Activated CD4-positive, CD25-positive, alpha-beta regulatory T cell (primary cell): ENCODE data around the gene BCAR3.

Experiments
- DNase-seq, 4 experiments: peaks; one replicate each; lab custom pipeline; 2025; lab: John Stamatoyannopoulos, UW

The BCAR3 gene

DNA sequence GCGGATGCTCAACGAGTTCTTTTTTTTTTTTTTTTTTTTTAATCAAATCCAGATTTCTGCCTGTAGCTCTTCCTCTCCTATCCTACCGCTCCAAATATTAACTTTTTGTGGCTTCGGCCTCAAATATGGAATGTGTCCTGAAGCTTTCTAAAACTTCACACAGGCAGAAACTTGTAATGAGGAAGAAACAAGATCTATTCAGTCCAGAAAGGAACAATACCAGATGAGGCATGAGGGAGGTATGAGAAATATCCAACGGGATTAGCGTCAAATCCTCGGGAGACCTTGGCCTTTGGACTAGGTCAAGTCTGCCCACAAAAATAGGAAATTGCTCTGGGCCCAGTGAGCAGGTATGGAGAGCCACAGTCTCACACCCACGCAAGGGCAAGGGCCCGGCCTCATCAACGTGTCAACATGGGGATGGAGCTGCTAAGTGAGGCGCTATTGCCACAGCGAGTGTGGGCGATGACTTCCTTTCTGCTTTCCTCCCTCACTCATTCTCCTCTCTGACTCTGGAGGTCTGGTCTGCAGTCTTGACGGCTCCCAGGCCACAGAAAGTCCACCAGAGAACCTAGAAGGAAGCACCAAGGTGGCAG is 66.6 kb downstream of the BCAR3 start:
- no peak for DNase-seq

DNA sequence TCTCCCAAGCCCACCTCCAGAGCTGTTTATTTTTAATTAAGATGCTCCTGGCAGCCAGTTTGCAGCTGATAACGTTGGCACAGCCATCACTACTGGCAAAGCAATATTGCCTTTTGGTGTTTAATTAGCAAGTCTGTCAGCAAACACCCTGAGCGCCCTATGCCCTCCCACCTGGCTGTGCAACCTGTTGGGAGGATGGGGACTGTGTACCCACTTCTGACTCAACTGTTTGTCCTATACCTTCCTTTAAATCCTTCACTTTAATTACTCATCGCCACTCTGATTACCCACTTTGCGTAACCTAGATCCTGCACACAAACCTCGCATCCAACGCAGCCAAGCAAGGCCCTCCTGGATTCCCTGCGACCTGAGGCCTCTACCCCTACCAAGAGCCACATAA is 67.1 kb downstream of the BCAR3 start:
- DNase-seq = no peak

DNA sequence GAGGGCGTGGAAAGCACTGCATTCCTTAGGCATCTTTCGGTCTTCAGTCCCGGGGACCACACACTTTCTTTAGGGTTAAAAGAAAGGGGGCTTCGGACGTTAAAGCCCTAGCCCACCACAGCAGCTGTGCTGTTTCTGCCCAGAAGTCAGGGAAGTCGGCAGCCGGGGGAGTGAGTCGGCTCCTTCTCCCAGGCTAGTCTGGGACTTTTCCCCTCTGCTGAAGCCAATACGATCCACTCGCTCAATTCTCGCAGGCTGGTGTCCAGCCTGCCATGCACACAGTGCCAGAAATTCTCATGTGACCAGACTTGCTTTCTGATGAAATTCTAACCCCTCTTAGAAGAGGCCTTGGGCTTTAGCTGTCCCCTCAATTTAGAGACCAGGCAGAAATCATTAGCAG is 67.7 kb downstream of the BCAR3 start:
- DNase-seq = no peak

DNA sequence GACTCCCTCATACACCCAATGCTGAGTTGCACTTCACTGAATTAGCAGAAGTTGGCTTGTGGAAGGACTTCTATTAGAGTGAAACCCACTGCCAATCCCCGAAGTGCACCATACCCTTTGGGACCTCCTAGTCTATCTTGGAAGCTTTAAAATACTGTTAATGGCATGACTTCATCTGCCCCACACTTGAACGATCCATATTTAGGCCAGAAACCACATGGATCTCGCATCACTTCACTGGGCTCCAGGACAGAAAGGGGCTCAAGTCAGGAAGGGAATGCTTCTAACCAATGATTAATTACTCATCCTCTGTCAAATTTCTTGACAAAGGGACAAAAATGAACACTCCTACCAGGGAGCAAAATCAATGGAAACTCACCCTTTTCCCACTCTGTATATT is 69.1 kb downstream of the BCAR3 start:
- DNase-seq = no peak

DNA sequence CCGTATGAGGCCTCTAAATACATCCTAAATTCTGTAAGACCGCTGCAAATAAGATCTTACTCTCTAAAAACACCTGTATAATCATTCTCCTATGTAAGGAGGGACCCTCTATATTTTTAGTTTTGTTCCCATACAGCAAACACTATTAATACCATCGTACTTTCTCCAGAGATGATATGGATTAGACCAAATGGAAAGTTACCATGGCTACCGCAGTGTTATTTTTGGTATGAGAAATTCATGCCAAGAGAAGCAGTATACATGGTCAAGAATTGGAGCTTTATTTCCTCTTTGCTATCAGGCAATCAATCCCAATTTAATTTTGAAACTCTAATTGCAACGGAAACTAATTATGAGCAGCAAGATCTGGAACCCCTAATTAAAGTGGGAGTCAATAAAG is 70.0 kb downstream of the BCAR3 start:
- no peak for DNase-seq

DNA sequence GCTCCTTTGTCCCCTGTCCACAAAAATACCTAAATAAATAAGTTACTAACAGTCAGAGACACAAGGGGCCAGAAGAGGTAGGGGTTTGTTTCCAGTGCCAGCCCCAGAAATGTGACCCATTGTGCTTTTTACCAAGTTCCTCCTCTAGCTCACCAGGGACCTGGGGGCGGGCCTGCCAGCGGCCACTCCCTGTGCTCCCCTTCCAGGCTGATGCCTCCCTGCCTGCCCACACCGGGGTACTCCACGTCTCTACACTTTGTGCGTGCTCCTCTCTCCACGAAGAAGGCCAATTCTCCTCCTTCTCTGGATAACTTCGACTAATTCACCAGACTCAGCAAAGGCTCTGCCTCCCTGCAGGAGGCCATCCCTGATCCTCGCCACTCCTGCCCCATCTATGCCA is 72.1 kb downstream of the BCAR3 start:
- DNase-seq = no peak

DNA sequence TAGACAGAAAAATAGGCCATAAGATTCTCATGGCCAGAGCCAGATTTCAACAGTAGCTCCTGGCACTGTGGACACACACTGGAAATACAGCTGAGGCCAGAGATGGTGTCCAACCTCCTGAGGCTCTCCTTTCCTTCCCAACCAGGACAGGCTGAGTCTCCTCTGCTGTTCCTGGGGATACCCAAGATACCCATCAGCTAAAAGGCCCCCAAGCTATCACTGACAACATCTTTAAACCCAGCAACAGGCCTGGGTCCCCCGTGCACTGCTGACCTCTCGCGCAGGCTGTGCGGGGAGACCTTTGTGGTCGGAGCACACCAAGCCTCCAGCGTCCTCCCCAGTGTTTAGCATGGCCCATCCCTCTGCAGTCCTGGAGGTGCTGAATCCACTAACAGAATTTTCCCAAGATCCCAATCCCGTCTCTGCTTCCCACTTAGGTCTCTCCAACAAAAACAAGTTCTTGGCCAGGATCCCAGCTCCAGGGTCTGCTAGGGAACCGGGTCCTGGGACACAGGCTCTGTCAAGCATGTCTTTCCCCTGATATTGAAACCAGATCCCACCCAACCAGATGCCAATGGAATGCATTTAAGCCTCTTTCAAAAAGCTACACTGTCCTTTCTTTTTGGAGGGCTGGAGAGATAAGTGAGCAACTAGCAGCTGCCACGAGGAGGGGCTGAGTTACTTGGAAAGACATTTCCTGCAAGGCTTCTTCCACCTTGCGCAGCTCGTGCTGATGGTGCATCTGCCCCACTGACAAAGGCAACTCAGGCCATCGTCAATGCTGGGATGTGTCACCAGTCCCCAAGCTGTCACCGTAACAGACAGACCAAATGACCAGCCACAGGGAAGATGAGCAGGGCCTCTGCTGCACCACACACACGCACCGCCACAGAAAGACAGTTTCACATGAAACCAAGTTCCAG is 73.2 kb downstream of the BCAR3 start:
- no peak for DNase-seq

DNA sequence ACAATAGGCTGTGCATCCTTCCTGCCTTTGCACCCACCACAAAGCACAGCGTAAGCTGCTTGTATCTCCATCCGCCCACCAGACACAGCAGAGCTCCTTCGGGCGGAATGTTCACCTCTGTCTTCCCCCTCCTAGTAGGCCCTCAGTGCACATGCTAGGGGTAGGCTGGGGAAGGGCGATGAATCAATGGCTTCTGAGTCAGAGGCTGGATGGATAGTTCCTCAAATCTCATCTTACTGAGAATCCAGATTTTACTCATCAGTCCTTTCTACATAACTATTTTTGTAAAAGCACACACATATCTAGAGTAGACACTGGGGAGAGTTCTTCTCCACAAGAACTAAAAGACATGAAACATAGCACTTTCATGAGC is 73.8 kb downstream of the BCAR3 start:
- DNase-seq = no peak

DNA sequence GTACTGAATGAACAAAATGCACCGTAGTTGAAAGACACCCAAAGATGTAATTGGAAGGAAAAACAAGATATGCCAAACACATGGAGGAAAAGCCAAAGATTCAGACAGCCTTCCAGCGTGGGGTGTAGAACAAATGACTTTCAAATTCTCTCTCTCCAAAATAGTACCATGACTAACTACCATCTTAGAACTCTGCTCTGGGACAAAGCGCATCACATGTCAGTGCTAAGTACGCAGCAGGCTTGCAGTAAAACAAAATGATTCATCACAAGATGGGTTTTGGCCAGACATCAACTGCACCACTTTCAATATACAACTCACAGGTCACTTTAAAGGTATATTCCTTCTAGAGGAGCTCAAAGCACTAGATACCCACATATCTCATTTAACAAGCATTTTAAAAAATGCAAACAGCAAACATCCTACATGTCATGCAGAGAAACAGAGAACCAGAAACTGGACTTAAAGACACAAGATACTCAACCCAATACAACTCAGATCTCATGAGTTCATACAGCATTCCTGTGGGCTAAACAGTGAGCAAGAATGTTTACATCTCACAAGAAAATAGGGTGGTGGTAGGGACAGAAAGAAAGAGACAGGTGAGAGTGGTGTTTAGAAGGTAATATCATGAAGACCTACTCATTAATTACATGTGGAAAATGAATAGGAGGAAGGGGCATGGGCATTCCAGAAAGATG is 75.7 kb downstream of the BCAR3 start:
- DNase-seq = no peak

DNA sequence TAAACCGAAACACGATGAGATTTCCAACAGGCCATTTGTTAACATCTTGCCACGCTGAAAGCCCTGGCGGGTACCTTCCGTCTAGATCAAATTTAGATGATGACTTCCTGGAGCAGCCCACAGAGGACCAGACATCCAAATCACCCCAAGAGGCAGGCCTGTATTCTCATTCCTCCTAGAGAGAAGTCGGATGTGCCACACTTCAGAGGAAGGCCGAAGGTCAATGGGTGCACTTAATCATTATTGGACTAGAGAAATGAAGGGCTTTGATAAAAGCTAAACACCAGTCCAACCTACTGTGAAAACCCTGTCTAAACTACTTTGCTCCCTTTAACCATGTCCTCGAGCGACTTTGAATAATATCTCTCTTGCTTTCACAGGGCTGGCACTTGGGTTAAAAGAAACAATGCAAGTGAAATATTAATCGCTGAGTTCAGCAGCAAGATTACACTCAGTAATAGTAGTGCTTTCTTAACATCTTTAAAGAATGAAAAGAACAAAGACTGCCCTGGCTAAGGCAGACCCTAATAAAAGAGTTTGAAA is 76.5 kb downstream of the BCAR3 start:
- no peak for DNase-seq

DNA sequence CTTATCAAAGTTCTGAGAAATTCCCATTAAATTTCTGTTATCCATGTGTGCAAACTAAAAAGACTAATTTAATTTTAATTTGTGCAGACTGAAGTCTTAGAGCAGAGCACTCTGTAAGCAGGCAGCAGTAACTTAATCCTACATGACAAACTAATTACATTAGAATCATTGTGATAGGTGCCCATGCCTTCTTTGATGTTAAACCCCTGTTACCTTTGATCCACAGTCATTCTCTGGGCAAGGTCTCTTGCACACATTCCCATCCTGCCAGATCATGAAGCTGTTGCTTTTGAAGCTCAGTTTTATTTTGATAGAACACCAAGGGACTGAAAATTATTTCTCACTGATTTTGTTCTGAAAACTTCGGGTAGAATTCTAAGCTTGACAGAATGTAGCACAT is 77.2 kb downstream of the BCAR3 start:
- no peak for DNase-seq

DNA sequence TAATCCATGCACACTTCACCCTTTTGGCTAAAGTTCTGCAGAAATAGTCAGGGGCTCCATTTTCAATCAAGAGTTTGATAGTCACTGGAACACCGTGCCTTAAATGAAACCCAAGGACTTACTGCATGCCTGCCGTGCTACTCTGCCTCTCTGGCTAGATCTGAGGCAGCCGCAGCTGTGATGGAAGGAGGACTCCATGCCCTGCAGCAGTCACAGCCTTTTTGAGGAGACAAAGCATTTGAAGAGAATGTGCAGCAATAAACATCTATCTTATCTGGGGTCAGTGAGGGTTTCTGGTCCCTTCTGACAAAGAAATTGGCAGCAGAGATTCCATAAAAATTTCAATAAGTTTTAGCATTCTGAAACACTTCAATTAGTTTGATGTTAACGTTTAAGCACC is 78.0 kb downstream of the BCAR3 start:
- DNase-seq = no peak

DNA sequence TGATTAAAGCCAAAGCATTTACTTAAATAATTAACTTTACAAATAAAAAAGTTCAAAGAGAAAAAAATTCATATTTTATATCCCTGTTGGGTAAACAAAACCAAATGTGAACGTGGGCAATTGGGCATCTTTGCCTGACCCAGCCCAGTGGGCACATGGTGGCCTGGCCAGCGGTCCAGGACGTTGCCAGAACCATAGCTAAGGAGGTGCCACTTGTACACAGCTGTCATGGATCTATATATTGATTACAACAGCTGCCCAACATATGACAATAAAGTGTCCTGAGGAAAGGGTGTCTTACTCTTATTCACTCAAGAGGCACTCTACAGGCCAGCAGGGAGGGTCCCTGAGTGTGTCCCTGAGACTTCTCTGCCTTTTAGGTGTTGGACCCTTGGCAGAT is 78.5 kb downstream of the BCAR3 start:
- no peak for DNase-seq

DNA sequence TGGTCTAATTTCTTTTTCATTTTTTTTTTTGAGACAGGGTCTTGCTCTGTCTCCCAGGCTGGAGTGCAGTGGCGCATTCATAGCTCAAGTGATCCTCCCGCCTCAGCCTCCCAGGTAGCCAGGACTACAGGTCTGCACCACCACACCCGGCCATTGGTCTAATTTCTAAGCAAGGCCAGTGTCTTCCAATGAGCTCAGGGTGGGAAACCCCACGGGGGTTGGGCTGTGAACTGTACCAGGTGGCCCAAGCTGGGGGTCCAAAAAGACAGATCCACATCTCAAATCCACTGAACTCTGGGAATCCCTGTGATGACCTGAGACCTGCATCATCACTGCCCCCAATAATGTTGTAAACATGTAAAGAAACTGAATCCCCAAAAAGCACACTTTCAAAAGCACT is 79.5 kb downstream of the BCAR3 start:
- DNase-seq = no peak

DNA sequence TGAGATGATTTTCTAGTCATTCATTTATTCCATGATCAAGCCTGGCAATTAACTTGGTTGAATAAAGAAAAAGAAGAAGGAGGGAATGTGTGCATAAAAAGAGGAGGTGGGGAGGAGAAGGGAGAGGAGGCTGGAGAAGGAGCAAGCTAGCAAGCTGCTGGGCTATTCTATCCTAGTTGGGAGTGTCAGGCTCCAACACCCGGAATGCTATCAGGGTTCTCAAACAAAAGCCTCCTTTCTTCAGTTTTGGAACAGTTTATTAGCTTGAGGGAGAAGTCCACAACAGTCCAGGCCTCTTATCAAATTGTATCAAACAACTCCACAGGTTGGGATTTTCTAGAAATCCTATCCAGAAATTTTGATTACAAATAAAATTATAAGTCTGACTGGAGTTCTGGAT is 80.0 kb downstream of the BCAR3 start:
- DNase-seq = no peak

DNA sequence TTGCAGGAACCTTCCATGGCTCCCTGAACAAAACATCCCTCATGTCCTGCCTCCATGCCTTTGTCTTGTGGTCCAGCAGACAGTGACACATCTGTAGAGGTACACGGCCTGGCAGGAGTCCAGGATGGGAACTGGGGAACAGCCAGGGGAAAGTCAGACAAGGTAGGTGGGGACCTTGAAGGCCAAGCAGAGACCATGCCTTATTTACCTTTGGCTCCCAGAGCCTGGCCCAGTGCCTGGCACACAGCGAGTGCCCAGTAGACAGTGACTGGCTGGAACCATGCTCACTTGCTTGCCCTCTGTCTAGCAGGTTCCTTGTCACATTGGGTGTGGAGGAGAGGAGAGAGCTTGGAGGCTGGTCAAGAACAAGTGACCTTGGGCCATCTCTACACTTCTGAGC is 81.0 kb downstream of the BCAR3 start:
- DNase-seq = no peak

DNA sequence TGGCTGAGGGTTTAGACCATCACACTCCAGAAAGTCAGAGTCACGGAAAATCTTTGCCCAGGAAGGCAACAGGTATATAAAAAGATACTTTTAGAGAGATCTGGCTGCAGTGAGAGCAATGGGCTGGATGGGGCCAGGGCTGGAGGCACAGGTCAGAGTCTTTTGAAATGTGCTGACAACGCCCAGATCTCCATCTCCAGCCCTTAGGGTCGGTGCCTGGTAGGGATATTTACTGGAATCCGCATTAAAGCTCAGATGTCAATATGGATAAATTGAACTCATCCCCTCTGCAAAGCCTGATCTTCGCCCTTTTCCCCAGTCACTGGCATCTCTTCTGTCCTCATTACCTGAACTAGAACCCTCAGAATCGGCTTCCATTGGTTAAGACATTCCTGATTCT is 82.2 kb downstream of the BCAR3 start:
- DNase-seq = no peak

DNA sequence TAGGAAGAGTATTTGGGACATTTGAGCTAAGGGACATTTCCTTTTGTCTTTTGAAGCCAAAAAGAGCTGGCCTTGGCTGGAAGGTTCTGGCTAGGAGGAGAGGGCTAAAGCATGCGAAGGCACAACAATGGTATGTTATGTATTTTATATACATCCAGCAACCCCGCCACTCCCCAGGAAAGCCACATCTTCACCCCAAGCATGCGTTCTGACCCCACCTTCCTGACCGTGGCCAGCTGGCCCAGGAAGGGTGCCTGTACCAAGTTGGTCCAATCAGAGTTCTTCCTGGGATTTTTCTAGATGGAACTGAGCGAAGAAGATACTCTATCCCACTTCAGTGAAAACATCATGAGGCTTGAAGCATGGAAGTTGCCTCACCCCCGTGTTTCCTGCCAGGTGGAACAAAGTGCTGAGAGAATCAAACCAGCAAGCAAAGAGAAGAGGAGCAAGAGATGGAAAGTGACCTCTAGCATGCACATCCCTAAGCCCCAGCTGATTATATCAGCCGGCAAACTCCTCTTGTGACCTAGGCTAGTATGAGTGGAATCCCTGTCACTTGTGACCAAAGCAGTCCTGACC is 82.7 kb downstream of the BCAR3 start:
- no peak for DNase-seq

DNA sequence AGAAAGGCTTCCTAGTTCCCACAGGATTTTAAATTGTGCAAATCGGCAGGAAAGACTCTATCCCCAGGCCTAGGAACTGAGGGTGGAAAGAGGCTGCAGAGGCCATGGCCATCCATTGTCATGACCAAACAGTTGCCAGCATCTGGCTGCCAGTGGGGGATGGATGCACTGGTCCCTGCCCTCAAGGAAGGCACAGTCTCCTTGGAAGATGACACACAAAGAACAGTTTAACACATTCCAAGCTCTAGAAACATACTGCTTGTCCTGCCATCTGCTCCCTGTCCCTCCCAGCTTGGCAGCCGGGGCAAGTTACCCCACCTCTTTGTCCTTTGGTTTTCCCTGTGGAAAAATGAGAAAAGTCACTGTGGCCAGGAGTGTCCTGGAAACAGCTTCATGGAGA is 83.2 kb downstream of the BCAR3 start:
- no peak for DNase-seq

DNA sequence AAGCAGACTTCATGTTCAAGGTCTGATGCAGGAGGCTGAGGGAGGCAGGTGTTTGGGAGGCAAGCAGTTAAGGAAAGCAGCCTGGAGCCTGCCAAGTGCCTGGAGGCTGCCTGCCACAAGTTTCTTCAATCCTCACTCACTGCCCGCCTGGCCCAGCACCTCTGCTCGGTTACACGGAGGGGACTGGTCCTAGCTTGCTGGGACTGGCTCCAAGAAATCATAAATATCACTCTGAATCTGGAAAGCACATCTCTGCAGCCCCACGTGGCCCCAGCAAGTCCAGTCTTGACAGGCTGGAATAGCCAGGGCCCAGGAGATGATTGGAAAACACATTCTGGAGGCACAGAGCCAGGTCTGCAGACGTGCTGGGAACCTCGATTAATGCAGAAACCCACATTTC is 83.9 kb downstream of the BCAR3 start:
- DNase-seq = no peak

DNA sequence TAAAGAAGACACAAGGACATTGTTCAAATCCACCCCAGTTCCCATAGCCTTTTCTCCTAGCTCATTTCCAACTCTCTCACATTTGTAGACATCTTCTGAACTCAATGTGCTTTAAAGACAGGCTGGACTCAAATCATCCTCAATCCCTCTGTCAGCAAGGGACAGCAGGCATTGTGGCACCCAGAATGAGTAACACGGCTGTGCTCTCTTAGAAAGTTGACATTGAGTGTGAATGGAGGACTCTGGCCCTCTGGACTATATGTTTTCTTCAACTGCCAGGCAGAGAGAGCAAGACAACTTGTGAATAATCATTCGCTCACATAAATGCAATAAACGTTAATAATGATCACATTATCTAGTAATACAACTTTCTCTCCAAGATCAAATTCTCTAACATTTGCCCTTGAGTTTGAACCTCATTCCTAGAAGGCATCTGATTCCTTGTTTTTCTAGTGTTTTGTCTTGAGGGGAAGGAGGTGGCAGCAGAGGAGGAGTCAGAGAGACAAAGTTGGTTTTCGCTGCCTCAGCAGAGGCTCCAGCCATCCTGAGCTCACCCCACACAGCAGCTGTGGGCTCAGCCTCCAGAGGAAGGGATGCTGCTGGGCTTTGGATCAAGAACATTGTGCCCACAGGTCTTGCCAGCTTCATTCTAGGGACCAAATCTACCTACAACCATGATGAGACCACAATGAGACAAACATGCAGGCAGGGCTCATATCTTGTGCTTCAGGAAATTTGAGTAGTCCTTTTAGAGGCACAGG is 85.1 kb downstream of the BCAR3 start:
- DNase-seq = no peak

DNA sequence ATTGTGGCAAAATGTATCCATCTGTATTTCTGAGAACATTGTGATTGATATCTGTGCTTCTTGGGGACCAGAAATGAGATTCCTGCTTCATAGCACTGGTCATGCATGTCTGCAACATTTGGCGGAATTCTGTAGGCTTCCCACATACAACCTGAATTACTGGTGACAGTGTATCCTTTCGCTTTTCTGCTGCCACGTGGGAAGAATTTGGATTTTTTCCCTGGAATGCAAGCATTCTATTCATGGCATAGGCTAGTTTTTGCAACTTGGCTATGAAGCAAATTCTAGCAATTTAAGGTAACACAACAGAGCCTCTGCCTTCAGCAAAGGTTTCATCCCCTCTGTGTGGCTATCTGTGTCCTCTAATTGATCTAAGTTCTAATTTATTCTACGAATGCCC is 85.9 kb downstream of the BCAR3 start:
- no peak for DNase-seq
